Lung (tissue), 12 donors: ENCODE results near the gene ECE2. TPM values are rescaled to one million over a fixed set of nuclear protein-coding genes. Genes with fewer than 3 reads are reported as not detected.

Source experiments
- ATAC-seq: fragments of 200-7000 bp; cut with Tn5 transposase; one replicate; pipeline ENCODE4 v1.9.1; 2020; ENCODE audit warnings: moderate number of reproducible peaks; ENCODE audit not compliant: insufficient read depth, low FRiP score
- DNase-seq, 3 donors: peaks; one replicate each; pipeline ENCODE4 v3.0.0-alpha.2; 2013 to 2017
- H3K27ac ChIP-seq, 2 donors: one replicate each; pipeline ENCODE4 v1.5.1; 2013; ENCODE audit warnings: mild to moderate bottlenecking in 2 of 2, moderate library complexity in 2 of 2, control low read depth in 1 of 2, inconsistent platforms in 1 of 2, low read depth in 1 of 2, low read length in 1 of 2
- H3K27me3 ChIP-seq, 3 donors: one replicate each; pipeline ENCODE4 v1.5.1; 2013; ENCODE audit warnings: low read length in 2 of 3; ENCODE audit not compliant: control insufficient read depth in 3 of 3, insufficient read depth in 3 of 3
- H3K36me3 ChIP-seq, 4 donors: one replicate each; pipeline ENCODE4 v1.5.1; 2013; ENCODE audit warnings: low read length in 4 of 4, mild to moderate bottlenecking in 1 of 4, moderate library complexity in 1 of 4; ENCODE audit not compliant: control insufficient read depth in 4 of 4, insufficient read depth in 4 of 4
- H3K4me1 ChIP-seq, 5 donors: one replicate each; pipeline ENCODE4 v1.5.1; 2013; ENCODE audit warnings: low read length in 5 of 5, mild to moderate bottlenecking in 2 of 5, moderate library complexity in 1 of 5; ENCODE audit not compliant: control insufficient read depth in 5 of 5, insufficient read depth in 5 of 5
- H3K4me3 ChIP-seq: one replicate; pipeline ENCODE4 v1.5.1; 2013; ENCODE audit warnings: mild to moderate bottlenecking, control low read depth, moderate library complexity
- H3K9ac ChIP-seq, 2 donors: one replicate each; pipeline ENCODE4 v1.5.1; 2013; ENCODE audit warnings: low read length in 2 of 2, control low read depth in 1 of 2; ENCODE audit not compliant: insufficient read depth in 1 of 2
- H3K9me3 ChIP-seq, 4 donors: one replicate each; pipeline ENCODE4 v1.5.1; 2013; ENCODE audit warnings: low read length in 3 of 4, mild to moderate bottlenecking in 1 of 4, moderate library complexity in 1 of 4; ENCODE audit not compliant: control insufficient read depth in 4 of 4, insufficient read depth in 3 of 4
- WGBS, 2 donors: extraction: QIAGEN DNeasy Blood & Tissue Kit; methylation state at CpG; one replicate each; pipeline ENCODE4 v1.1.7; 2013; 5-methylcytosine and 5-hydroxymethylcytosine counted together
- polyA plus RNA-seq, 2 donors: library from polyadenylated mRNA; stranded (reverse); fragments of 200-250 nt; gene quantifications; one replicate each; pipeline ENCODE4 v1.2.1, GENCODE V29; 2013
- total RNA-seq, 2 donors: library from RNA; depleted of rRNA in 1 of 2; stranded (reverse); fragments of >200 nt in 1 of 2; gene quantifications; one replicate each; pipeline ENCODE4 v1.2.1, GENCODE V29; 2014 to 2021
- TF ChIP-seq, protein P1 (sequence below): IDR thresholded peaks from 2 replicates; pipeline ENCODE4 v1.5.1; 2012; ENCODE audit warnings: mild to moderate bottlenecking; ENCODE audit errors: control extremely low read depth, extremely low read depth
- donor health status: control.
- donor health status: control.
- donor health status: Bipolar disorder and iron deficiency.
- donor health status: healthy.
- donor health status: DM: yes; HTN: yes; CAD: no.

The ECE2 gene
- total and polyA plus RNA-seq, 4 donors: 0.15 TPM; not detected in 3

DNA sequence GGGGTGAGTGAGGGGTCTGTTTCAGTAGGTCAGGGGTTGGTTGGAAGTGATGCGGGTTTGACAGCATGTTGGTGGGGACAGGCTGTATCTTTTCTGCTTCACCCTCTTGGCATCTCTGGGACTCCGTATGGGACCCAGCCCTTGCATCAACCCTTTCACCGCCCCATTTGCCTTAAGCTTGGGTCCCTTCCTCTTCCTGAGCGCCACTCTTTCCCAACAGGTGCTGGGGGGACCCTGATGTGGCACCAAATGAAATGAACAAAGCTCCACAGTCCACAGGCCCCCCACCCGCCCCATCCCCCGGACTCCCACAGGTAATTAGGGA, 39.7 kb downstream of the ECE2 start:
- Histone ChIP-seq H3K36me3 (peaks cover 0 to 22% (median 3%) of the 10 kb centered on the region in 4 donors), H3K4me3 (peak overlapping the region; percentile 94), H3K27ac (peak overlapping the region; percentile 98 to 99), H3K4me1 (peaks cover 3 to 30% (median 22%) of the 10 kb centered on the region in 5 donors), H3K9me3 (no peaks in the 10 kb centered on the region), H3K9ac (peak overlapping the region; percentile 63 to 65), H3K27me3 (no peaks in the 10 kb centered on the region)
- ATAC-seq: no peak
- TF ChIP-seq, protein P1, sequence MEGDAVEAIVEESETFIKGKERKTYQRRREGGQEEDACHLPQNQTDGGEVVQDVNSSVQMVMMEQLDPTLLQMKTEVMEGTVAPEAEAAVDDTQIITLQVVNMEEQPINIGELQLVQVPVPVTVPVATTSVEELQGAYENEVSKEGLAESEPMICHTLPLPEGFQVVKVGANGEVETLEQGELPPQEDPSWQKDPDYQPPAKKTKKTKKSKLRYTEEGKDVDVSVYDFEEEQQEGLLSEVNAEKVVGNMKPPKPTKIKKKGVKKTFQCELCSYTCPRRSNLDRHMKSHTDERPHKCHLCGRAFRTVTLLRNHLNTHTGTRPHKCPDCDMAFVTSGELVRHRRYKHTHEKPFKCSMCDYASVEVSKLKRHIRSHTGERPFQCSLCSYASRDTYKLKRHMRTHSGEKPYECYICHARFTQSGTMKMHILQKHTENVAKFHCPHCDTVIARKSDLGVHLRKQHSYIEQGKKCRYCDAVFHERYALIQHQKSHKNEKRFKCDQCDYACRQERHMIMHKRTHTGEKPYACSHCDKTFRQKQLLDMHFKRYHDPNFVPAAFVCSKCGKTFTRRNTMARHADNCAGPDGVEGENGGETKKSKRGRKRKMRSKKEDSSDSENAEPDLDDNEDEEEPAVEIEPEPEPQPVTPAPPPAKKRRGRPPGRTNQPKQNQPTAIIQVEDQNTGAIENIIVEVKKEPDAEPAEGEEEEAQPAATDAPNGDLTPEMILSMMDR: no peak
- no peak for DNase-seq
- WGBS, 2 donors: 10 to 13% methylated on average over 6 of the region's 6 CpGs

DNA sequence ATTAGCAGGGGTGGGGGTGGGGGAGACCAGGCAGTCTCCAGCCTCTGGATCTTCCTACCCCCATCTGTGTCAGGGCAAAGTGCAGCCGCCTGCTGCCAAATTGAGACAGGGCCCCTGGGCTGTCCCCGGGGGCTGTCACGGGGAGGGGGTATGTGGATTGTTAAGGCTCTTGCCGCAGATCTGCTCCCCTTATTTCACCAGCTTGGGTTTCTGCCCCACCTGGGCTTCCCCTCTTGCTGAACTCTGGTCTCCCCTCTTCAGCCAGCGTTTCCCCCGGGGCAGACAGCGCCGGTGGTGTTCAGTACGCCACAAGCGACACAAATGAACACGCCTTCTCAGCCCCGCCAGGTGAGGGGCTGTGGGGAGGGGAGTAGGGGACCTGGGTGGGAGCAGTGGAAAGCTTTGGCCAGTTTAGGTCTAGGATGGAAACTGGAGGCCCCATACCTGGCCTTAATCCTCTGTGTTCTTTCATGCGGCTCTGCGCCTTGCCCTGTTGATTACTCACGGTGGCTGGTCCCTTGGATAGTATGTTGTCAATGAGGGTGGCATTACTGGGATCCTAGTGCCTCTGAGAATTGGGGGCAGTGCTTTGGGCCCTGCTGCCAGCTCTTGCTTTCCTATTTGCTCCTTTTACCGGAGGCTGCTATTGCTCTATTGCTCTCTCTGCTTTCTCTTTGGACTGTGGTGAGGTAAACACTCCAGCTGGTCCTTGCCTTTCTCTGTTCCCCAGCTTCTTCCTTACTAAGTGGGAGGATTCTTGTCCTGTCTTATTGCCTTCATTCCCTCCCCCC, 40.2 kb downstream of the ECE2 start:
- H3K4me1 ChIP-seq: peaks cover 3 to 30% (median 22%) of the 10 kb centered on the region in 5 donors
- TF ChIP-seq, protein P1: no peak
- H3K27ac ChIP-seq: peak overlapping the region; percentile 98 to 99
- DNase-seq: no peak
- H3K4me3 ChIP-seq: peak overlapping the region; percentile 94
- no peaks in the 10 kb centered on the region for H3K27me3 ChIP-seq
- WGBS, 2 donors: 42 to 64% methylated on average over 16 of the region's 16 CpGs
- peaks cover 4 to 27% (median 9%) of the 10 kb centered on the region in 4 donors for H3K36me3 ChIP-seq
- no peaks in the 10 kb centered on the region for H3K9me3 ChIP-seq
- peak overlapping the region in 1 of 2 donors; percentile 19 for H3K9ac ChIP-seq
- ATAC-seq: no peak

DNA sequence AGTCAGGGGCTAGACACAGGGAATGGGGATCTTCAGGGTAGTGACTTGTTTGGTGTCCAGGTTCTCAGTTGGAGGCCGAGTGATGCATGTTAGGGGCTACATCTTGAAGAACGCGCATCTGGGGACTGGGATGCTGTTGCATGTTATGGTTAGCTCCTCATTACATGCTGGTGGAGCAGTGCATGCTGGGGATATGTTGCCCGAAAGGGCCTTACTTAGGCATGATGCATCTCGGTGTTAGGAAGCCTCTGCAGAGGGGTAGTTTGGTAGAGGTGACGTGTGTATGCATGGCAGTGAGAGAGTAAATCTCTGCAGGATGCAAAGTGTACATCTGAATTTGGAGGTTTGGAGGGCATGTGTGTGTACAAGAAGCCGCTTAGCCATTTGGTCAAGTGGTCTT, 41.0 kb downstream of the ECE2 start:
- 81 to 85% methylated on average over 7 of the region's 7 CpGs for WGBS, 2 donors
- peak overlapping the region in 1 of 2 donors; percentile 14 for H3K27ac ChIP-seq
- ATAC-seq (no peak), DNase-seq (no peak)
- no peak overlapping the region for H3K9ac ChIP-seq
- TF ChIP-seq, protein P1: no peak
- H3K36me3 ChIP-seq: peaks cover 11 to 35% (median 16%) of the 10 kb centered on the region in 4 donors
- peaks cover 3 to 30% (median 22%) of the 10 kb centered on the region in 5 donors for H3K4me1 ChIP-seq
- H3K27me3 ChIP-seq: no peaks in the 10 kb centered on the region
- no peaks in the 10 kb centered on the region for H3K9me3 ChIP-seq
- no peak overlapping the region for H3K4me3 ChIP-seq
